ENCODE results near the gene ADTRP.

Gene ADTRP

DNA sequence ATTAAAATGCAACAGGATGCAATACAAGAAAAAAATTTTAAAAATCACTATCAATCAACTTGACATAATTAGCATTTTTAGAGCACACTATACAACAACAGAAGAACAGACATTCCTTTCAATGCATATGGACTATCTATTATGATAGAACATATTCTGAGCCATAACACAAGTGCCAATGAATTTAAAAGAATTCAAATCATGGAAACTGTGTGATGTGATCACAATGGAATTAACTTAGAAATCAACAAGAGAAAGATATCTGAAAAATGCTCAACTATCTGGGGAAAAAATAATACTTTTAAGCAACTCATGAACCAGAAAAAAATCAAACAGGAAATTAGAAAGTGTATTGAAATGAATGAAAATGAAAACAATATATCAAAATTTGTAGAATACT lies 106.3 kb downstream of the ADTRP start:
- Histone ChIP-seq H3K27me3 (ENCODE audit: control insufficient read depth, insufficient read depth, low read length) (no peaks in the 10 kb centered on the region), H3K27ac (ENCODE audit: low read depth, low read length) (no peak overlapping the region), H3K4me3 (ENCODE audit: low read depth, low read length) (no peak overlapping the region), H3K9me3 (ENCODE audit: control insufficient read depth, insufficient read depth, low read length) (peaks cover 12% of the 10 kb centered on the region; the same call in 1 of the 2 replicates), H3K36me3 (ENCODE audit: control insufficient read depth, insufficient read depth, low read length) (no peaks in the 10 kb centered on the region), H3K9ac (ENCODE audit: low read depth, low read length) (no peak overlapping the region), H3K4me1 (ENCODE audit: control insufficient read depth, insufficient read depth, low read length) (no peaks in the 10 kb centered on the region)

- Histone ChIP-seq H3K4me1 (ENCODE audit: control insufficient read depth, insufficient read depth, low read length) (no peaks in the 10 kb centered on the region), H3K36me3 (ENCODE audit: control insufficient read depth, insufficient read depth, low read length) (no peaks in the 10 kb centered on the region), H3K9ac (ENCODE audit: low read depth, low read length) (no peak overlapping the region), H3K27ac (ENCODE audit: low read depth, low read length) (no peak overlapping the region), H3K4me3 (ENCODE audit: low read depth, low read length) (no peak overlapping the region), H3K9me3 (ENCODE audit: control insufficient read depth, insufficient read depth, low read length) (peaks cover 12% of the 10 kb centered on the region; the same call in 1 of the 2 replicates), H3K27me3 (ENCODE audit: control insufficient read depth, insufficient read depth, low read length) (no peaks in the 10 kb centered on the region)
These were observed 108.9 kb downstream of the ADTRP start for GRCh38 chr6:11669696-11670095.

- H3K9me3 ChIP-seq (ENCODE audit: control insufficient read depth, insufficient read depth, low read length) = peaks cover 12% of the 10 kb centered on the region; the same call in 1 of the 2 replicates
- no peak overlapping the region for H3K9ac ChIP-seq (ENCODE audit: low read depth, low read length)
- no peaks in the 10 kb centered on the region for H3K27me3 ChIP-seq (ENCODE audit: control insufficient read depth, insufficient read depth, low read length)
- H3K4me3 ChIP-seq (ENCODE audit: low read depth, low read length) = no peak overlapping the region
- H3K36me3 ChIP-seq (ENCODE audit: control insufficient read depth, insufficient read depth, low read length) = no peaks in the 10 kb centered on the region
- no peak overlapping the region for H3K27ac ChIP-seq (ENCODE audit: low read depth, low read length)
- H3K4me1 ChIP-seq (ENCODE audit: control insufficient read depth, insufficient read depth, low read length) = no peaks in the 10 kb centered on the region
These were observed 110.1 kb downstream of the ADTRP start for GRCh38 chr6:11668455-11668854.

- no peak overlapping the region for H3K9ac ChIP-seq (ENCODE audit: low read depth, low read length)
- no peaks in the 10 kb centered on the region for H3K36me3 ChIP-seq (ENCODE audit: control insufficient read depth, insufficient read depth, low read length)
- H3K27me3 ChIP-seq (ENCODE audit: control insufficient read depth, insufficient read depth, low read length) = no peaks in the 10 kb centered on the region
- H3K4me3 ChIP-seq (ENCODE audit: low read depth, low read length) = no peak overlapping the region
- H3K9me3 ChIP-seq (ENCODE audit: control insufficient read depth, insufficient read depth, low read length) = peaks cover 12% of the 10 kb centered on the region; the same call in 1 of the 2 replicates
- H3K4me1 ChIP-seq (ENCODE audit: control insufficient read depth, insufficient read depth, low read length) = no peaks in the 10 kb centered on the region
- no peak overlapping the region for H3K27ac ChIP-seq (ENCODE audit: low read depth, low read length)
These were observed 110.7 kb downstream of the ADTRP start for GRCh38 chr6:11667876-11668275.

DNA sequence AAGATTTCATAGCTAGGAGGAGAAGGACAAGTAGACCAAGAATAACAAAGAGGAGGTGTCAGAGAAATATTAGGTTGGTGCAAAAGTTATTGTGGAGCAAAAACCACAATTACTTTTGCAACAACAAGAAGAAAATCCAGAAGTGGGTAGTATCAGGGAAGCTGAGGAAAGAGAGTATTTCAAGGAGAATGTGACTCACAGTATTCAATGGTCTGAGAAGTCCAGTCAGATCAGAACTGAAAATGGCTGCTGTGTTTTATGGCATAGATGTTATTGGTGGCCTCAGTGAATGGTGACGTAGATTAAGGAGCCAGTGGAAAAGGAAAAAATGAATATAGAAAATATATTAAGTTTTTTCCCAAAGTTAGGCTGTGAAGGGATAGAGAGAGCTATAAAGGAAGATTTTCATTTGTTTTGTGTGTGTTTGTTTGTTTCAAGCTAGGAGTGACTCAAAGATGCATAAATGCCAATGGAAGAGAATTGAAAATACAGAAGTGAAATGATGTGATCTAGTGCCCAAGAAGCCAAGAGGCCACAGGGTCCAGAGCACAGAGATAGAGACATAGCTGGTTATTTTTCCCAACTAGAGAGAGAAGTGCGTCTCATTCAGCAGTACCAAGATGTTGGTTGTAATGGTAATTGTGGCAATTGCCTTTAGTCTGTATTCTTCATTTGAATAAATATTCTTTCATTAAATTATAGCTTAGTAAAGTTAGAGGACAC lies 112.8 kb downstream of the ADTRP start:
- Histone ChIP-seq H3K27me3 (ENCODE audit: control insufficient read depth, insufficient read depth, low read length) (no peaks in the 10 kb centered on the region), H3K9me3 (ENCODE audit: control insufficient read depth, insufficient read depth, low read length) (peaks cover 12% of the 10 kb centered on the region; the same call in 1 of the 2 replicates), H3K4me1 (ENCODE audit: control insufficient read depth, insufficient read depth, low read length) (no peaks in the 10 kb centered on the region), H3K36me3 (ENCODE audit: control insufficient read depth, insufficient read depth, low read length) (no peaks in the 10 kb centered on the region), H3K9ac (ENCODE audit: low read depth, low read length) (no peak overlapping the region), H3K4me3 (ENCODE audit: low read depth, low read length) (no peak overlapping the region), H3K27ac (ENCODE audit: low read depth, low read length) (no peak overlapping the region)

Measured in HUES48 (cell line).